Neural cell (in vitro differentiated cells): ENCODE measurements around the gene AGTRAP. TPM values are rescaled to one million over a fixed set of nuclear protein-coding genes. Genes with fewer than 3 reads are reported as not detected.

Experiments used
- H2AFZ ChIP-seq: fragments of 200-600, 300-800 bp; sonication (generic), shearing (Covaris generic); 2 replicates; pipeline ENCODE4 v1.6.0; 2014; ENCODE audit warnings: low read depth, mild to moderate bottlenecking, antibody characterized with exemption, low read length, moderate library complexity
- H3F3A ChIP-seq: fragments of 200-600 bp; shearing (Covaris generic); 2 replicates; pipeline ENCODE4 v1.6.1; 2016; ENCODE audit warnings: mild to moderate bottlenecking, moderate library complexity, mixed read lengths, antibody characterized with exemption, low read length; ENCODE audit not compliant: insufficient read depth, poor library complexity, severe bottlenecking
- H3K27ac ChIP-seq: fragments of 200-600, 300-800 bp; sonication (generic), shearing (Covaris generic); 2 replicates; pipeline ENCODE4 v1.5.1; 2014; ENCODE audit warnings: mild to moderate bottlenecking, low read length, moderate library complexity
- H3K27me3 ChIP-seq: fragments of 300-800, 200-600 bp; sonication (generic), shearing (Covaris generic); 2 replicates; pipeline ENCODE4 v1.6.0; 2014; ENCODE audit warnings: mild to moderate bottlenecking, low read depth, low read length, moderate library complexity; ENCODE audit not compliant: insufficient read depth
- H3K36me3 ChIP-seq: fragments of 300-800, 200-600 bp; sonication (generic), shearing (Covaris generic); 2 replicates; pipeline ENCODE4 v1.5.1; 2014; ENCODE audit warnings: mild to moderate bottlenecking, antibody characterized with exemption, low read length, moderate library complexity; ENCODE audit not compliant: insufficient read depth
- H3K4me2 ChIP-seq: fragments of 300-800, 200-600 bp; sonication (generic), shearing (Covaris generic); 2 replicates; pipeline ENCODE4 v1.6.0; 2014; ENCODE audit warnings: mild to moderate bottlenecking, low read length
- H3K4me3 ChIP-seq: fragments of 300-800, 200-600 bp; sonication (generic), shearing (Covaris generic); 2 replicates; pipeline ENCODE4 v1.5.1; 2014; ENCODE audit warnings: mild to moderate bottlenecking, low read length, moderate library complexity
- H3K79me2 ChIP-seq: fragments of 200-600 bp; shearing (Covaris generic); replicated peaks from 2 replicates; pipeline ENCODE4 v1.6.0; 2014; ENCODE audit warnings: mild to moderate bottlenecking, low read length, moderate library complexity; ENCODE audit not compliant: insufficient read depth
- H3K9ac ChIP-seq: fragments of 300-800, 200-600 bp; sonication (generic), shearing (Covaris generic); 2 replicates; pipeline ENCODE4 v1.6.1; 2016; ENCODE audit warnings: mild to moderate bottlenecking, low read length, mixed read lengths
- H3K9me2 ChIP-seq: fragments of 200-600 bp; shearing (Covaris generic); 2 replicates; pipeline ENCODE4 v1.6.1; 2016; ENCODE audit warnings: mild to moderate bottlenecking, low read length, mixed read lengths; ENCODE audit not compliant: insufficient read depth
- H3K9me3 ChIP-seq: fragments of 200-600, 300-800 bp; sonication (generic), shearing (Covaris generic); 2 replicates; pipeline ENCODE4 v1.6.1; 2016; ENCODE audit warnings: mild to moderate bottlenecking, mixed run types, low read length, moderate library complexity, mixed read lengths
- H4K20me1 ChIP-seq: fragments of 200-600 bp; shearing (Covaris generic); 2 replicates; pipeline ENCODE4 v1.6.1; 2016; ENCODE audit warnings: mild to moderate bottlenecking, mixed run types; ENCODE audit not compliant: insufficient read depth
- CTCF ChIP-seq: fragments of 450-650 bp; IDR thresholded peaks from 2 replicates; pipeline ENCODE4 v1.5.1; 2014; ENCODE audit warnings: antibody characterized with exemption, mild to moderate bottlenecking, moderate library complexity; ENCODE audit not compliant: poor library complexity, severe bottlenecking
- EP300 ChIP-seq: fragments of 450-650 bp; conservative IDR thresholded peaks from 2 replicates; pipeline ENCODE4 v1.6.1; 2014; ENCODE audit warnings: antibody characterized with exemption, mild to moderate bottlenecking, moderate library complexity; ENCODE audit not compliant: poor library complexity, severe bottlenecking
- EZH2 ChIP-seq: fragments of 200-600, 300-800 bp; shearing (Covaris generic), sonication (generic); IDR thresholded peaks from 2 replicates; pipeline ENCODE4 v1.6.1; 2014; ENCODE audit warnings: antibody characterized with exemption, low read length, borderline replicate concordance, mild to moderate bottlenecking; ENCODE audit not compliant: insufficient read depth, poor library complexity, severe bottlenecking
- MXI1 ChIP-seq: fragments of 450-650 bp; conservative IDR thresholded peaks from 2 replicates; pipeline ENCODE4 v1.6.1; 2014; ENCODE audit warnings: antibody characterized with exemption, mild to moderate bottlenecking; ENCODE audit not compliant: poor library complexity, severe bottlenecking
- POLR2AphosphoS5 ChIP-seq: IDR thresholded peaks from 2 replicates; pipeline ENCODE4 v1.6.1; 2012
- RAD21 ChIP-seq: fragments of 450-650 bp; conservative IDR thresholded peaks from 2 replicates; pipeline ENCODE4 v1.6.1; 2014; ENCODE audit warnings: antibody characterized with exemption, mild to moderate bottlenecking, moderate library complexity
- REST ChIP-seq: IDR thresholded peaks from 2 replicates; pipeline ENCODE4 v1.6.1; 2012; ENCODE audit warnings: borderline replicate concordance
- SMC3 ChIP-seq: fragments of 450-650 bp; conservative IDR thresholded peaks from 2 replicates; pipeline ENCODE4 v1.6.1; 2014; ENCODE audit warnings: antibody characterized with exemption, mild to moderate bottlenecking, moderate library complexity; ENCODE audit not compliant: poor library complexity
- TAF1 ChIP-seq: IDR thresholded peaks from 2 replicates; pipeline ENCODE4 v1.6.1; 2012; ENCODE audit warnings: low read depth
- polyA plus RNA-seq: library from polyadenylated mRNA; depleted of rRNA; stranded (reverse); fragments of >200 nt; gene quantifications from 2 replicates; pipeline ENCODE4 v1.2.3, GENCODE V29; 2014

AGTRAP gene
- polyA plus RNA-seq, 1 donor from 2014 or later, result 4.4 TPM

DNA sequence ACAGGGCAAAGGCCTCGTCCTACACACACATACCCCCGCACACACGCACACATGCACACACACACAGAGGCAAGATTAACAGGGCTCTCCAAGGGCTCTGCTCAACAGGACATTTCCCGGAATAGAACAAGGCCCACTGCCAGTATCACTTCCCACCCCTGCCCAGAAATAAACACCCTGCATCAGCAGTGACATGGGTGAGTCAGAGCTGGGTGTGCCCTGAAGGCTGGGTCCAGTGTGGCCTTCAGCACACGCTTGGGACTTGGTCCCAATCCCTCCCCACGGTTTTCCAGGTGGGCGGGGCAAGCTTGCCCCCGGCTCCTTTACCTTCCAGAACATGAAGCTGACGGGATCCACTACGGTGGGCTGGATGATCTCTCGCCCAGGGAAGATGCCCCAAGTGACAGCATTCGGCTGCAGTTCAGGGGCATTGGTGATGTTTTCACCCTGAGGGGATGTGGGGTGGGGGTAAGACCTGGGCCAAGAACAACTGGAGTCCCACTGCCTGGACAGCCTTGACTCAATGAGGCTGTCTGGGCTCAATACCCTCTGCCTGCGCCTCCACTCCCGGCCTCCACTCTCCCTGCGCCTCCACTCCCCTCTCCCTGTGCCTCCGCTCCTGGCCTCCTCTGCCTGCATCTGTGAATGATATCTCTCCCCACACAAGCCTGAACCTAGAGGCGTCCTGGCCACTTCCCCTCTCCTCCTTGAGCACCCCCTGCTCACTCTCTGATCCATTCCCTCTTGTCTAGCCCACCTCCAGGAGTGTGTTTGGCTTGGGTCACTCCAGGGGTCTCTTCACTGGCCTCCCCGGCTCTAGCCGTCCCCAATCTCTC lies 55.2 kb downstream of the AGTRAP start:
- Histone ChIP-seq H3K36me3 (no peaks in the 10 kb centered on the region), H3K79me2 (no peaks in the 10 kb centered on the region), H4K20me1 (no peaks in the 10 kb centered on the region), H3K4me3 (no peak overlapping the region), H3K27me3 (no peaks in the 10 kb centered on the region), H2AFZ (no peak overlapping the region), H3K4me2 (no peak overlapping the region), H3K9ac (no peak overlapping the region), H3F3A (no peaks in the 10 kb centered on the region), H3K27ac (no peak overlapping the region), H3K9me2 (no peaks in the 10 kb centered on the region), H3K9me3 (no peaks in the 10 kb centered on the region)
- TF ChIP-seq SMC3, result no peak
- TF ChIP-seq CTCF, result no peak
- TF ChIP-seq RAD21, result no peak
- TF ChIP-seq EZH2, result no peak
- TF ChIP-seq MXI1, result no peak
- TF ChIP-seq REST, result no peak
- TF ChIP-seq TAF1, result no peak
- TF ChIP-seq EP300, result no peak
- TF ChIP-seq POLR2AphosphoS5, result no peak

DNA sequence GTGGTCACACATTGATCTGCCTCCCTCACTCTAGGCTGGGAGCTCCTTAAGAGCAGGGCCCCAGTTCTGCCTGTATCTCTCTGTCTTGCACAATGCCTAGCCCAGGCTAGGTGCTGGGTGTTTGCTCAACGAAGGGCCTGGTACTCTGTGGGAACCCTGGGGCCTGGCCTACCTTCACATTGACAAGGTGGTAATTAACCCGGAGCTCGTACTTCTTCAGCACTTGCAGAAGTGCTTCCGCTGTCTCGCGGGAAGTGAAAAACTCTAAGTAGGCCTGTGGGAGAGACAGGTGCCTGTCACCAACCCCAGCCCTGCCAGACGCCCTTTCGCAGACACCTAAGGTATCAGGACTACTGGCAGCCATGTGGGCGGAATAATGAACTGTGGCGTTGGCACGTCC lies 56.2 kb downstream of the AGTRAP start:
- Histone ChIP-seq H3F3A (no peaks in the 10 kb centered on the region), H3K27ac (no peak overlapping the region)
- TF ChIP-seq CTCF (no peak), POLR2AphosphoS5 (no peak), TAF1 (no peak), RAD21 (no peak), SMC3 (no peak), REST (no peak), EZH2 (no peak), MXI1 (no peak), EP300 (no peak)

More for the DNA sequence above, 56.2 kb downstream of the AGTRAP start:
- H3K79me2 ChIP-seq, result no peaks in the 10 kb centered on the region
- no peaks in the 10 kb centered on the region for H4K20me1 ChIP-seq
- H3K36me3 ChIP-seq, result no peaks in the 10 kb centered on the region
- H3K9ac ChIP-seq, result no peak overlapping the region
- no peak overlapping the region for H2AFZ ChIP-seq
- no peak overlapping the region for H3K4me2 ChIP-seq
- no peaks in the 10 kb centered on the region for H3K9me2 ChIP-seq
- no peaks in the 10 kb centered on the region for H3K27me3 ChIP-seq
- H3K4me3 ChIP-seq, result no peak overlapping the region
- no peaks in the 10 kb centered on the region for H3K9me3 ChIP-seq
